Omental fat pad (tissue), 4 donors: ENCODE data around the gene UBE2C. TPM values are rescaled to one million over a fixed set of nuclear protein-coding genes. Genes with fewer than 3 reads are reported as not detected.
A peak's percentile ranks its signal among the peaks of the same experiment; 100 is the strongest.

Source experiments
- ATAC-seq: fragments of 150-250 bp; one replicate; pipeline ENCODE4 v1.9.1; 2016; ENCODE audit warnings: mild to moderate bottlenecking, moderate library complexity; ENCODE audit not compliant: low FRiP score
- DNase-seq: peaks from one replicate; pipeline ENCODE4 v3.0.0-alpha.2; 2019; ENCODE audit warnings: low spot score
- total RNA-seq, 4 donors: library from RNA; depleted of rRNA; stranded (reverse); fragments of >200 nt; gene quantifications; one replicate each; pipeline ENCODE4 v1.1.0, GENCODE V29; 2016
- TF ChIP-seq, protein P1 (sequence below), 3 donors: fragments of 450-650 bp; IDR thresholded peaks; one replicate each; pipeline ENCODE4 v1.5.1; 2016 to 2017; ENCODE audit warnings: antibody characterized with exemption in 3 of 3, mild to moderate bottlenecking in 3 of 3, moderate library complexity in 2 of 3

Gene UBE2C
- total RNA-seq, 4 donors from 2014 or later = 1.4 to 10.1 TPM; not detected in 2

- TF ChIP-seq, protein P1, sequence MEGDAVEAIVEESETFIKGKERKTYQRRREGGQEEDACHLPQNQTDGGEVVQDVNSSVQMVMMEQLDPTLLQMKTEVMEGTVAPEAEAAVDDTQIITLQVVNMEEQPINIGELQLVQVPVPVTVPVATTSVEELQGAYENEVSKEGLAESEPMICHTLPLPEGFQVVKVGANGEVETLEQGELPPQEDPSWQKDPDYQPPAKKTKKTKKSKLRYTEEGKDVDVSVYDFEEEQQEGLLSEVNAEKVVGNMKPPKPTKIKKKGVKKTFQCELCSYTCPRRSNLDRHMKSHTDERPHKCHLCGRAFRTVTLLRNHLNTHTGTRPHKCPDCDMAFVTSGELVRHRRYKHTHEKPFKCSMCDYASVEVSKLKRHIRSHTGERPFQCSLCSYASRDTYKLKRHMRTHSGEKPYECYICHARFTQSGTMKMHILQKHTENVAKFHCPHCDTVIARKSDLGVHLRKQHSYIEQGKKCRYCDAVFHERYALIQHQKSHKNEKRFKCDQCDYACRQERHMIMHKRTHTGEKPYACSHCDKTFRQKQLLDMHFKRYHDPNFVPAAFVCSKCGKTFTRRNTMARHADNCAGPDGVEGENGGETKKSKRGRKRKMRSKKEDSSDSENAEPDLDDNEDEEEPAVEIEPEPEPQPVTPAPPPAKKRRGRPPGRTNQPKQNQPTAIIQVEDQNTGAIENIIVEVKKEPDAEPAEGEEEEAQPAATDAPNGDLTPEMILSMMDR (IDR thresholded peaks at IDR 0.05) = no peak
- ATAC-seq (no peak), DNase-seq (no peak)
Observed at GRCh38 chr20:45774945-45775344, 37.5 kb upstream of the UBE2C start.

DNA sequence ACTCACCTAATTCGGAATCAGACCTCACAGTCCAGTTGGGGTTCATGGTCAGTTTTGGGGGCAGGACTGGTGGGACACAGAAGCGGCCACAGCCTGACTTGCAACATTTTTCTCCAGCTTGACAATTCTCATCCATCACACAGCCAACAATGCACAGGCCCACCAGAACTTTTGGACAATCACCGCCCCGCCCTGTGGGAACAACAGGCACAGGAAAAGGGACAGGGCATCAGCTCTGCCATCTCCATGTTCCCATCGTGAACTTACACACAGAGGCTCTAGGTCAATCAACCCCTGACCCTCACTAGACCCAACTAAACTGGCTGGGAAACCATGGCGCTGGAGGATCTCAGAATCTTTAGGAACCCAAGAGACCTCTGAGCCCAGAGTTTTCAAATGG lies 37.0 kb upstream of the UBE2C start:
- no peak for DNase-seq
- TF ChIP-seq, protein P1 (IDR thresholded peaks at IDR 0.05) = no peak
- no peak for ATAC-seq

DNA sequence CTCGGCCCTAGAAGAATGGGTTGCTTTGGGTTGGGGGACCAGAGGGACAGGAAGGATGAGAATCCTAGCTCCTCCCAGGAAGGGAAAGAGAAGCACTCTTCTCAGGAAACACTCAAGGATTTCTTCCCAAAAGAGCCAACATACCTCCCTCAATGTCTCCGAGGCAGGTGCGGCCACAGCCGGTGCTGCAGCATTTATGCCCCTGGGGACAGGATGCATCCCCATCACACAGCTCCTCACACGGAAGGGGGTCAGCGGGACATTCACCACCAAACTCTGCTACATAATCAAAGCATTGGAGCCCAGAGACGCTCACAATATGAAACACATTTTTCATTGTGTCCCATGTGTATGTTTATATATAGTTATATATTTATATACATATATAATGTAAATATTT lies 35.5 kb upstream of the UBE2C start:
- no peak for ATAC-seq
- no peak for DNase-seq
- TF ChIP-seq, protein P1 (IDR thresholded peaks at IDR 0.05) = no peak

DNA sequence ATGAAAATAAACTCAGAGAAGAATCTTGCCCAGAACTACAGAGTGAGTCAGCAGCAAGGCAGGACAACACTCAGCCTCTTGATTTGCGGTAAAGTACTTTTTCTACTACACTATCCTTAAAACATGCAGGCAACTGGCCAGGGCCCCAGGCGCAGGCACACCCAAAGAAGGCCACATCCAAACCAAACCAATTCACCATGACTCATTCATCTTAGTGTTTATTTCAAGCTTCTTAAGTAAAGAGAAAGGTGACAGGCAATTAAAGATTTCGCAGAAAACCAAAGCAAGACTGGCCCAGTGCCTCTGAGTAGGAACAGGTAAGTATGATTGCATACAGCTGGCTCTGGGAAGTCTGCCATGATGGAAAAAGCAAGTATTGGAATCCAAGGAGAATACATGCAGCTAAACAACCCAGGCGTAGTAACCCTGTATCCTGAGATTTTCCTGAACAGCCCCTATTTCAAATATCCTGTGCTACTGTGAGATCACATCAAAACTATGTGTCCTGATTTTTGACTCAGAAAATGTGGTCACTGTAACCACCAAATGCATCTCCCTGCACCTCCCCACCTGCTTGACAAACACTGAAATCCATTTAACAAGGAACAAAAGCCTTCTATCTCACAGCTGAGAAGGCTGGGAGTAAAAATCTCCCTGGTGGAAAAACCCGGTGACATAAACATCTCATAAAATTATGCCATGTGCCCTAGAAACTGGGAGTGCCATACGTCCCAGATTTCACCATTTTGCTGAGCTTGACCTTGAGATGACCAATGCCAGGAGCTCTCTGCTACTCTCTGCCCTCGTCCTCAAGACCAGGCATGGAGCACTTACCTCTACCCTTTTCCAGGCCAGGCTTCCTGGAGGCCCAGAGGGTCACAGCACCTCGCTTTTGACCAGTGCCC lies 33.2 kb upstream of the UBE2C start:
- TF ChIP-seq, protein P1 (IDR thresholded peaks at IDR 0.05) = no peak

GRCh38 chr20:45780159-45780558 lies 32.3 kb upstream of the UBE2C start:
- DNase-seq = no peak
- TF ChIP-seq, protein P1 (IDR thresholded peaks at IDR 0.05) = no peak
- ATAC-seq = no peak

More for the DNA sequence above, 33.2 kb upstream of the UBE2C start:
- DNase-seq (peak; percentile 54), ATAC-seq (peak; percentile 94)

DNA sequence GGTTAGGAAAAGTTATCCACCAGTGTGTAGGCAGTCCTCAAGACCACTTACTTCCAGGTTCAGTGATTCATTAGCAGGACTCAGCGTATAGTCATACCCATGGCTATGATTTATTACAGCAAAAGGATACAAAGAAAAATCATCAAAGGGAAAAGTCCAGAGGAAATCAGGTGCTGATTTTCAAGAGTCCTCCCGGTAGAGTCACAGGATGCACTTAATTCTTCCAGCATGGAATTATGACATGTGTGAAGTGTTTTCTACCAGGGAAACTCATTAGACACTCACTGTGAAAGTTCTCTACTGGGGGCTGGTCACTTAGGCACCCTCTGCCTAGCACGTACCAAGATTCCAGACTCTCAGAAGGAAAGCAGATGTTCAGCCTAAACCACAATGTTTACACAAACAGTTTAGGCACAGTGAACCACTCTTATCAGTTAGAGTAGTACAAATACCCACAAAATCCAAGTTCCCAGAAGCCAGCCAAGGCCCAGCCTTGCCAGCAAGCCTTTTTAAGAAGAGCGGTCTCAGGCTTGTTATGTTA lies 31.0 kb upstream of the UBE2C start:
- DNase-seq (no peak), ATAC-seq (peak; percentile 39)
- TF ChIP-seq, protein P1 (IDR thresholded peaks at IDR 0.05) = no peak
